Lower lobe of right lung (tissue), 2 donors: ENCODE results near the gene MBNL2. TPM values are rescaled to one million over a fixed set of nuclear protein-coding genes. Genes with fewer than 3 reads are reported as not detected.

ENCODE experiments used
- ATAC-seq, 2 donors: fragments of 200-7000 bp; cut with Tn5 transposase; one replicate each; pipeline ENCODE4 v1.9.1; 2020 to 2022; ENCODE audit warnings: mild to moderate bottlenecking in 2 of 2, moderate library complexity in 2 of 2
- DNase-seq: peaks from one replicate; pipeline ENCODE4 v3.0.0-alpha.2; 2020
- H3K27ac ChIP-seq: fragments of 200-600 bp; one replicate; pipeline ENCODE4 v1.8.0; 2022
- H3K27me3 ChIP-seq: fragments of 200-600 bp; one replicate; pipeline ENCODE4 v1.8.0; 2022; ENCODE audit warnings: low read depth
- H3K36me3 ChIP-seq: fragments of 200-600 bp; one replicate; pipeline ENCODE4 v1.8.0; 2022; ENCODE audit warnings: mild to moderate bottlenecking
- H3K4me1 ChIP-seq: fragments of 200-600 bp; one replicate; pipeline ENCODE4 v1.8.0; 2022
- H3K4me3 ChIP-seq: fragments of 200-600 bp; one replicate; pipeline ENCODE4 v1.8.0; 2022; ENCODE audit warnings: mild to moderate bottlenecking
- H3K9me3 ChIP-seq: fragments of 200-600 bp; one replicate; pipeline ENCODE4 v1.8.0; 2022
- CTCF ChIP-seq: fragments of 200-600 bp; IDR thresholded peaks from one replicate; pipeline ENCODE4 v1.8.0; 2022; ENCODE audit warnings: antibody characterized with exemption, mild to moderate bottlenecking
- intact Hi-C: fragments of 100-400 bp; cut with DNase I; formaldehyde crosslinking; loops from one replicate; pipeline ENCODE4 v1.11.0; 2022
- total RNA-seq: library from RNA; stranded (reverse); fragmentation: NEBNext Ultra II Directional; extraction: Animal tissue kit (Norgen Biotek cat#: 25700); gene quantifications from one replicate; pipeline ENCODE4 v1.2.1, GENCODE V29; 2021
- donor health status: DM: no; HTN: yes; CAD: no; lungs with severe emphysema.

Gene MBNL2
- total RNA-seq, 1 donor from 2014 or later: 58.2 TPM

- no peak for ATAC-seq
- Histone ChIP-seq H3K27ac (no peak overlapping the region), H3K4me1 (peaks cover 18% of the 10 kb centered on the region), H3K9me3 (no peaks in the 10 kb centered on the region), H3K4me3 (no peak overlapping the region), H3K27me3 (no peaks in the 10 kb centered on the region), H3K36me3 (peaks cover 11% of the 10 kb centered on the region)
- TF ChIP-seq CTCF: no peak
- intact Hi-C loops: no loop called here
- DNase-seq: no peak
These were observed 158.6 kb downstream of the MBNL2 start for GRCh38 chr13:97380696-97381095.

- H3K36me3 ChIP-seq: peaks cover 6% of the 10 kb centered on the region
- no peak for DNase-seq
- no peak overlapping the region for H3K27ac ChIP-seq
- H3K4me1 ChIP-seq: peaks cover 23% of the 10 kb centered on the region
- no peak overlapping the region for H3K4me3 ChIP-seq
- H3K9me3 ChIP-seq: no peaks in the 10 kb centered on the region
- no peaks in the 10 kb centered on the region for H3K27me3 ChIP-seq
- intact Hi-C loops: no loop called here
- TF ChIP-seq CTCF: no peak
- ATAC-seq: no peak
These were observed 159.1 kb downstream of the MBNL2 start for GRCh38 chr13:97381189-97381588.

DNA sequence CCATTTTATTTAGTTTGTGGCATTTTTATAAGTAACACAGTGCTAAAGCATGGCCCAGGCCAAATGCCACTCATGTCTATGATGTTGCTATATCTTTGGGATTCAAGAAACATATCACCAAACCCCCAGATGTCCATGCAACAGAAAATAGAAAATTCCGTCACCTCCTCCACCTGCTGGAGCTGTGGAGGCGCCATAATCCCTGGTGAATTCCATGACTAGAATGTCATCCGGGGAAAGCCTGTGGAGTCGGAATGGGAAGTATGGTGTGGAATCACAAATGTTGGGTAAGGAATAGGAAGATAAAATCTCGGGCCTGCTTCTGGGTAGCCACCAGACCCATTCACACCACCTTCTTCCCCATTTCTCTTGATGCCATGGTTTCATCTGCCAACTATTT, 160.1 kb downstream of the MBNL2 start:
- intact Hi-C loops: no loop called here
- Histone ChIP-seq H3K36me3 (peaks cover 3% of the 10 kb centered on the region), H3K4me3 (no peak overlapping the region), H3K27ac (no peak overlapping the region), H3K9me3 (no peaks in the 10 kb centered on the region), H3K27me3 (no peaks in the 10 kb centered on the region), H3K4me1 (peaks cover 27% of the 10 kb centered on the region)
- no peak for DNase-seq
- no peak for TF ChIP-seq CTCF
- no peak for ATAC-seq

- intact Hi-C loops: no loop called here
- Histone ChIP-seq H3K27me3 (no peaks in the 10 kb centered on the region), H3K36me3 (peaks cover 13% of the 10 kb centered on the region), H3K4me3 (no peak overlapping the region), H3K4me1 (peaks cover 27% of the 10 kb centered on the region), H3K27ac (peak overlapping the region; percentile 33), H3K9me3 (no peaks in the 10 kb centered on the region)
- ATAC-seq (peak; percentile 34 to 47), DNase-seq (no peak)
- no peak for TF ChIP-seq CTCF
These were observed 162.2 kb downstream of the MBNL2 start for GRCh38 chr13:97384371-97384770.

DNA sequence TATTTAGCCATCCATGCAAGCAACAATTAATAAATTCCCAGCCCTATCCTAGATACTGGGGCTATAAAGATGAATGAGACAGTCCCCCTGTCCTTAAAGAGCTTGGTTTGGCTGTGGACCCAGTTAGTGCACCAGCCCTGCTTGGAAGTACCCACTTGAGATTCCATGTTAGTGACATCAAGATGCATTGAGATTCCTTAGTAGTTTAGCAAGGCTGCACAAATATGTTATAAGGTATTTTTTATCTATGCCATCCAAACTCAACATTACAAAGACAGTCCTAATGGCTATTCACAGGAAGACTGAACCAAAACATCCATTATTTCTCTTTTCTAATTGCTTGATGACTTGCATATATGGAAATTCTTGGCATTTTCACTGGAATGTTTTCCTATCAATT, 163.0 kb downstream of the MBNL2 start:
- no peak overlapping the region for H3K4me3 ChIP-seq
- DNase-seq: no peak
- ATAC-seq: peak; percentile 68 to 90
- no peaks in the 10 kb centered on the region for H3K27me3 ChIP-seq
- peaks cover 27% of the 10 kb centered on the region for H3K4me1 ChIP-seq
- no peak for TF ChIP-seq CTCF
- peaks cover 13% of the 10 kb centered on the region for H3K36me3 ChIP-seq
- intact Hi-C loops: no loop called here
- H3K27ac ChIP-seq: peak overlapping the region; percentile 33
- H3K9me3 ChIP-seq: no peaks in the 10 kb centered on the region

- H3K4me3 ChIP-seq: no peak overlapping the region
- no peak for ATAC-seq
- TF ChIP-seq CTCF: no peak
- no peaks in the 10 kb centered on the region for H3K9me3 ChIP-seq
- H3K36me3 ChIP-seq: peaks cover 13% of the 10 kb centered on the region
- intact Hi-C loops: no loop called here
- H3K27me3 ChIP-seq: no peaks in the 10 kb centered on the region
- H3K27ac ChIP-seq: peak overlapping the region; percentile 33
- DNase-seq: no peak
- peaks cover 27% of the 10 kb centered on the region for H3K4me1 ChIP-seq
These were observed 163.7 kb downstream of the MBNL2 start for GRCh38 chr13:97385854-97386253.
